NCI-H2227 (cell line): ENCODE data around the gene LEMD2.
A peak's percentile ranks its signal among the peaks of the same experiment; 100 is the strongest.

Experiments used
- DNase-seq: peaks from one replicate; lab custom pipeline; 2025; ENCODE audit not compliant: unreplicated experiment; lab: John Stamatoyannopoulos, UW

Gene LEMD2

GRCh38 chr6:33777398-33778388 is 11.2 kb downstream of the LEMD2 start:
- no peak for DNase-seq

- no peak for DNase-seq
Observed at GRCh38 chr6:33776764-33777163, 12.2 kb downstream of the LEMD2 start.

DNA sequence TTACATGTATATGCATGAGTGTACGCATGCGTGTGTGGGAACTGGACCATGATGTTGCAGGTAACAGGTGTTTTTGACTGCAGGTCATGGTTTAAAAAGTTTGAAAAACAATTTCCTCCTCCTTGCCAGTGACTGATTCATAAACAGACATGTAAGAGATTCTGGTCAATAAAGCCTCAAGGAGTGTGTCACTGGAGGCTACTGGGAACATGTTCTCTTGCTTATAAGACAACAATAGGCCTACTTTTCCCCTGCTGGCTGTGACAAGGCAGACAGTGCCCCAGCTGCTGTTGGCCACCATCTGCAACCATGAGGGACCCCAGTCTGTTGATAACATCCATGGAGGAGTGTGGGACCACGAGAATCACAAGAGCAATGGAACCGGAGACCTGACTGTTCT is 12.7 kb downstream of the LEMD2 start:
- DNase-seq = no peak

- DNase-seq = no peak
Observed at GRCh38 chr6:33774774-33775173, 14.2 kb downstream of the LEMD2 start.

DNA sequence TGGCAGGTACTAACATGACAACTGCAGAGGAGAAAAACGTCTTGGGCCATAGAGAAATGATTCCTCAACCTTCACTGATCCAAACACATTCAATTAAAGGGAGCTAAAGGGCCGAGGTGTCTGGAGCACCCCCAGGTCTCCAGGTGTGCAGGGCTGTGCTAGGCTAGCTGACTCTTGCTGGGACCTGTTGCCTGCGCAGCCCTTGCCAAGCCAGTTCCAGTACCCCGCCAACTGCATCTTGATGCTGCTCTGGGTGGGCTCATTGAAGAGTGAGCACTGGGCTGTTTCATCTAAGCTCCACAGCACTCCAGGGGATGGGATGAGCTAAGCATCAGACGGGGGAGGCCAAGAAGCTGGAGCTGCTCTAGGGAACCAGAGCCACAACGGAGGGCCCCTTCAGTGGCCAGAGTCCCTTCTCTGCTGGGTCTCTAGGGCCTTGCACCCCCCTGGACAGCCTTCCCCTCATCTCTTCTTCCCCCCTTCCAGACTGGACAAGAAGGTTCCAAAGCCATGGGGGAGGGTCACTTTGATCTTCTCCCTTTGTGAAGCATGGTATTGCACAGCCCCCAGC is 15.9 kb downstream of the LEMD2 start:
- no peak for DNase-seq

- no peak for DNase-seq
Observed at GRCh38 chr6:33772082-33772830, 16.7 kb downstream of the LEMD2 start.

GRCh38 chr6:33771146-33772081 is 17.5 kb downstream of the LEMD2 start:
- peak; percentile 89 for DNase-seq

- no peak for DNase-seq
Observed at GRCh38 chr6:33770833-33771145, 18.1 kb downstream of the LEMD2 start.

GRCh38 chr6:33770124-33770832 is 18.7 kb downstream of the LEMD2 start:
- no peak for DNase-seq

GRCh38 chr6:33769248-33769821 is 19.6 kb downstream of the LEMD2 start:
- no peak for DNase-seq

DNA sequence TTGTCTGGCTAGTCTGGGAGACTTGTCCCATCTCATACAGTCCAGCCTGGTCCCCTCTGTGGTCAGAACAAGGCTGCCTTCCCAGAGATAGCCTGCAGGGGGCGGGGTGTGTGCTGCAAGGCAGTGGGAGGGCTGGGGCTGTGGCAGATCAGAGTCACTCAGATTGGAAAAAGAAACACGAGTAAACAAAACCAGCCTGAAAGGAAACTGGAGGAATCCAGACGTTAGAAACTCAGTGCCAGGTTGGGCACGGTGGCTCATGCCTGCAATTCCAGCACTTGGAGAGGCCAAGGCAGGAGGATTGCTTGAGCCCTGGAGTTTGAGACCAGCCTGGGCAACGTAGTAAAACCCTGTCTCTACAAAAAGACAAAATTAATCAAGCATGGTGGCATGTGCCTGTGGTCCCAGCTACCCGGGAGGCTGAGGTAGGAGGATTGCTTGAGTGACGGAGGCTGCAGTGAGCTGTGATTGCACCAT is 20.2 kb downstream of the LEMD2 start:
- peak; percentile 68 for DNase-seq

DNA sequence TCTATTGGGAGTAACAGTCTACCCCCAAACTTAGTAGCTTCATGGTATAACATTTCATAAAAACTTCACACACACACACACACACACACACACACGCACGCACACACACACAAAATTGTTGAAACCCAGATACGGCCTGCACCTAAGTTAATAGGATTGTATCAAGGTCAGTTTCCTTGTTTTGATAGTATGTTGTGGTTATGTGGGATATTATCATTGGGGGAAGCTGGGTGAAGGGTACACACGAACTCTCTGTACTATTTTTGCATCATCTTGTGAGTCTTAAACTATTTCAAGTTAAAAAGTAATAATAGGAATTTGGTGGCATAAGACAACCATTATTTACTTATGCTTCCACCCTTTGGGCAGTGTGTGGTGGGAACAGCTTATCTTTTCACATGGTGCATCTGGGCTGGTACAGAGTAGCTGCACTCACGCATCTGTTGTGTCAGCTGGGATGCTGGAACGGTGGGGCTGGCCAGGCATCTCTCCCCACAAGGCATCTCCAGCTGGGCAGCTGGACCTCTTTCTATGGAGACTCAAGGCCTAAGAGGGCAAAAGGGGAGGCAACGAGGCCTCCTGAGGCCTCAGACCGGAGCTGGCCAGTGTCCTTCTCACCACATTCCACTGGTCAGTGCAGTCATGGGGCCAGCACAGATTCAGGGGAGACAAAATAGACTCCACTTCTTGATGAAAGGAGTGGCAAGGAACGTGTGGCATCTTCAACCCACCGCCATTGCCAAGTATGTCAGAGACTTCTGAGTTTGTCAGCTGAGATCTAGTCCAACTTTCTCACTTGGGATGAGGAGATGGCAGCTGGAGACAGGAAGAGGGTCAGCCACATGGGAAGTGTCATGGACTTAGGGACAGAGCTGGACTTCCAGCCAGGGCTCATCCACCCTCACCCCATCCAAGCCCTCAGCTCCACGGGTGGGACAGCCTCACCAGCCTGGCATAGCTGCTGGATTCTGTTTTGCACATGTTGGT is 21.7 kb downstream of the LEMD2 start:
- no peak for DNase-seq

- no peak for DNase-seq
Observed at GRCh38 chr6:33765368-33765767, 23.6 kb downstream of the LEMD2 start.

DNA sequence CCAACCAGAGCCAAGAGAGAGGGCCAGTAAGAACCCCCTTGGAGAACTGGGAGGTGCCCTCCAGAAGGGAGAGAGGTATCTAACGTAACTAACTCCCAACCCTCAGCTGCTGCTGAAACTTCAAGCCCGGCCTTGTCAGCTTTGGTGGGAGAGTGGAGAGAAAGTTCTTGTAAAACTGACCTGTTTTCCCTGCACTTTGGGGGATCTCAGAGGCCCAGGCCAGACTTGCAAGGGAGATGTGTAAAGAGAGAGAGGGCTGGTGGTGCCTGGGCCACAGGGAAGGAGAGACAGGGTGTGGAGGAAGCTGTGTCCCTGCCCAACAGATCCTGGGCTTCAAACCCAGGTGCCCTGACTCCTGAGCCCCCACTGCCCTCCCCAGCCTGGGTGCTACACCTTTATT is 24.9 kb downstream of the LEMD2 start:
- no peak for DNase-seq

DNA sequence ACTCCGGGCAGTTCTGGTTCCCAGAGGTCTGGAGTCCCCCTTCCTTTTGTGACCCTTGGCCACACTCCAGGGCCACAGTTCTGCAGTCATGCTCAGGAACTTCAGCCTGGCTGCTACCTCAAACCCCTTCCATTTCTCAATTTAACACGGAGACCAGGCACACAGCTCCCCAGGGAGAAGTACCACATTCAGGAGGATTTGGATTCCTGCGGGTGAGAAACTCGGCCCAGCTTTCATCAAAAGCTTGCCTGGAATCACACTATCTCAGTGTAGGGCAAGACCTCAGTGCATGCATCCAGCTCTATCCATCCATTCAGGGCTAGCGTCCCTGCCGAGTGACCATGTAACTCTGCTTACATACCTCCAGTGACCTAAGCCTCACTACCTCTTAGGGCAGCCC is 25.4 kb downstream of the LEMD2 start:
- DNase-seq = no peak

GRCh38 chr6:33762713-33763112 is 26.2 kb downstream of the LEMD2 start:
- no peak for DNase-seq

DNA sequence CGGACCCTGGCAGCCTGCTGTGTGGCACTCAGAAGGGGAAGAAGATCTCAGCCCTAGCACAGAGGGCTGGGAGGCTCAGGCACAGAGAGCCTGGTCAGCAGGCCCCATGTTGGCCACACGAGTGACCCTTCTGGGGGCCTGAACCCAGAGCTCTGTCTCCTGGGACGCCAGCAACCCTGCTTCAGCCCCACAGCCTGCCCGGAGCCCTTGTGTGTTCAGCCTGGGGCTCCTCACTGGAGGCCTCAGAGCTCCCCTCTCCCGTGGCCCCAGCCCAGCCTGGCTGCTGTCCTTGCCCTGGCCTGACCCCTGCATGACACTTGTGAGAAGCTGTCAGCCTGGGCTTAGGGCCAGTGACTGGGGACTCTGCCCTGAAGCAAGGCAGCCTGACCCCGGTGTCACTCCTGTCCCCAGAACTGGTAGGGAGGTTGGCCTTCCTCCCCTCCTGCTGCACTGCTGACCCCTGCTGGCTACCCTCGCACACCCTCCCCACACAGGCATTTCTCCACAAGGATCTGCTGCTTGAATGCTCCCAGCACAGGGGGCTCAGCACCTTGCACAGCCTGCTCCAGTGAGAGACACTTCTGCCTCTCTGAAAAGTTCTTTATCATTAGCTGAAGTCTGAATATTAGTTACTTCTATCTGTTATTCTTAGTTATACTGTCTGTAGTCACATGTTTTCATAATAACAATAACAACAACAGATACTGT is 26.9 kb downstream of the LEMD2 start:
- no peak for DNase-seq

GRCh38 chr6:33761581-33761921 is 27.4 kb downstream of the LEMD2 start:
- DNase-seq = no peak
